K562 (cell line): ENCODE data around the gene SPTSSA. TPM values are rescaled to one million over a fixed set of nuclear protein-coding genes. Genes with fewer than 3 reads are reported as not detected.

Experiments used
- FOXA3 ChIP-seq, 2 experiments: fragments of 450-650 bp in 1 of 2; sonication (generic) in 1 of 2; formaldehyde crosslinking; IDR thresholded peaks in 1 of 2; conservative IDR thresholded peaks in 1 of 2; 2 replicates each; pipeline versions ENCODE4 v1.4.0 to v1.8.0; 2020 to 2022; ENCODE audit warnings: mild to moderate bottlenecking in 2 of 2, missing genetic modification reagents in 1 of 2
- GTF3C2 ChIP-seq: IDR thresholded peaks from 3 replicates; pipeline ENCODE4 v1.6.1; 2011; ENCODE audit warnings: borderline replicate concordance, mild to moderate bottlenecking, moderate library complexity; ENCODE audit not compliant: insufficient read length; ENCODE audit errors: extremely low read depth
- RUNX1 ChIP-seq: sonication (generic); IDR thresholded peaks from 2 replicates; pipeline ENCODE4 v1.6.1; 2016; ENCODE audit warnings: antibody characterized with exemption, low read depth
- STAG1 ChIP-seq: sonication (generic); formaldehyde crosslinking; IDR thresholded peaks from 2 replicates; pipeline ENCODE4 v1.5.0; 2020; ENCODE audit warnings: missing genetic modification reagents, borderline replicate concordance
- TRIM28 ChIP-seq: fragments of 450-650 bp; IDR thresholded peaks from 2 replicates; pipeline ENCODE4 v1.6.1; 2017
- polyA plus RNA-seq, 8 experiments: library from polyadenylated mRNA; depleted of rRNA in 4 of 8; stranded (reverse) in 5 of 8; unstranded in 3 of 8; fragments of >200 nt; fragmentation: Nextera tagmentation in 2 of 8; fragmentation: Illumina TruSeq in 1 of 8; extraction: Ambion mirVana in 2 of 8; extraction: Trizol in 1 of 8; gene quantifications; 2 replicates each; pipeline versions ENCODE4 v1.2.1 to v1.2.3, GENCODE V29; 2011 to 2014; ENCODE audit warnings: inconsistent platforms in 1 of 8, missing spikeins in 1 of 8
- total RNA-seq, 7 experiments: library from RNA; depleted of rRNA in 6 of 7; stranded (reverse); fragments of >200 nt in 6 of 7; fragmentation: Illumina TruSeq in 2 of 7; extraction: Trizol in 2 of 7; gene quantifications; 2 replicates each; pipeline versions ENCODE4 v1.2.1 to v1.2.3, GENCODE V29; 2011 to 2021; ENCODE audit warnings: low replicate concordance in 1 of 7
- TF ChIP-seq, protein P1 (sequence below), 2 experiments: fragments of 450-650 bp; IDR thresholded peaks; 2 replicates each; pipeline ENCODE4 v1.6.1; 2018; ENCODE audit warnings: mild to moderate bottlenecking in 2 of 2, low read depth in 1 of 2; ENCODE audit not compliant: partially characterized antibody in 2 of 2
- TF ChIP-seq, protein P2 (sequence below): fragments of 200-600 bp; sonication (generic); IDR thresholded peaks from one replicate; pipeline ENCODE4 v1.6.1; 2012; ENCODE audit warnings: mild to moderate bottlenecking, low read depth, low read length, inconsistent platforms

SPTSSA gene
- total and polyA plus RNA-seq, 9 of the 15 experiments (the other 6 are each of a cell fraction or from before 2014, with no cell fraction given): 6.8 to 35.7 (median 22.0) TPM

GRCh38 chr14:34425095-34425851, 36.8 kb downstream of the SPTSSA start (continued):
- TF ChIP-seq RUNX1 (no peak), GTF3C2 (no peak), FOXA3 (CRISPR knock-in tag; conservative IDR thresholded peaks at IDR 0.05 in 1 of 2, IDR thresholded peaks at IDR 0.05 in 1 of 2) (no peak), TRIM28 (no peak), STAG1 (CRISPR knock-in tag) (no peak)
- TF ChIP-seq, protein P1, sequence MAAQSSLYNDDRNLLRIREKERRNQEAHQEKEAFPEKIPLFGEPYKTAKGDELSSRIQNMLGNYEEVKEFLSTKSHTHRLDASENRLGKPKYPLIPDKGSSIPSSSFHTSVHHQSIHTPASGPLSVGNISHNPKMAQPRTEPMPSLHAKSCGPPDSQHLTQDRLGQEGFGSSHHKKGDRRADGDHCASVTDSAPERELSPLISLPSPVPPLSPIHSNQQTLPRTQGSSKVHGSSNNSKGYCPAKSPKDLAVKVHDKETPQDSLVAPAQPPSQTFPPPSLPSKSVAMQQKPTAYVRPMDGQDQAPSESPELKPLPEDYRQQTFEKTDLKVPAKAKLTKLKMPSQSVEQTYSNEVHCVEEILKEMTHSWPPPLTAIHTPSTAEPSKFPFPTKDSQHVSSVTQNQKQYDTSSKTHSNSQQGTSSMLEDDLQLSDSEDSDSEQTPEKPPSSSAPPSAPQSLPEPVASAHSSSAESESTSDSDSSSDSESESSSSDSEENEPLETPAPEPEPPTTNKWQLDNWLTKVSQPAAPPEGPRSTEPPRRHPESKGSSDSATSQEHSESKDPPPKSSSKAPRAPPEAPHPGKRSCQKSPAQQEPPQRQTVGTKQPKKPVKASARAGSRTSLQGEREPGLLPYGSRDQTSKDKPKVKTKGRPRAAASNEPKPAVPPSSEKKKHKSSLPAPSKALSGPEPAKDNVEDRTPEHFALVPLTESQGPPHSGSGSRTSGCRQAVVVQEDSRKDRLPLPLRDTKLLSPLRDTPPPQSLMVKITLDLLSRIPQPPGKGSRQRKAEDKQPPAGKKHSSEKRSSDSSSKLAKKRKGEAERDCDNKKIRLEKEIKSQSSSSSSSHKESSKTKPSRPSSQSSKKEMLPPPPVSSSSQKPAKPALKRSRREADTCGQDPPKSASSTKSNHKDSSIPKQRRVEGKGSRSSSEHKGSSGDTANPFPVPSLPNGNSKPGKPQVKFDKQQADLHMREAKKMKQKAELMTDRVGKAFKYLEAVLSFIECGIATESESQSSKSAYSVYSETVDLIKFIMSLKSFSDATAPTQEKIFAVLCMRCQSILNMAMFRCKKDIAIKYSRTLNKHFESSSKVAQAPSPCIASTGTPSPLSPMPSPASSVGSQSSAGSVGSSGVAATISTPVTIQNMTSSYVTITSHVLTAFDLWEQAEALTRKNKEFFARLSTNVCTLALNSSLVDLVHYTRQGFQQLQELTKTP (IDR thresholded peaks at IDR 0.05; ENCODE audit: low read depth in 1 of 2, partially characterized antibody in 2 of 2): peak in 1 of 2 experiments; percentile 46
- TF ChIP-seq, protein P2, sequence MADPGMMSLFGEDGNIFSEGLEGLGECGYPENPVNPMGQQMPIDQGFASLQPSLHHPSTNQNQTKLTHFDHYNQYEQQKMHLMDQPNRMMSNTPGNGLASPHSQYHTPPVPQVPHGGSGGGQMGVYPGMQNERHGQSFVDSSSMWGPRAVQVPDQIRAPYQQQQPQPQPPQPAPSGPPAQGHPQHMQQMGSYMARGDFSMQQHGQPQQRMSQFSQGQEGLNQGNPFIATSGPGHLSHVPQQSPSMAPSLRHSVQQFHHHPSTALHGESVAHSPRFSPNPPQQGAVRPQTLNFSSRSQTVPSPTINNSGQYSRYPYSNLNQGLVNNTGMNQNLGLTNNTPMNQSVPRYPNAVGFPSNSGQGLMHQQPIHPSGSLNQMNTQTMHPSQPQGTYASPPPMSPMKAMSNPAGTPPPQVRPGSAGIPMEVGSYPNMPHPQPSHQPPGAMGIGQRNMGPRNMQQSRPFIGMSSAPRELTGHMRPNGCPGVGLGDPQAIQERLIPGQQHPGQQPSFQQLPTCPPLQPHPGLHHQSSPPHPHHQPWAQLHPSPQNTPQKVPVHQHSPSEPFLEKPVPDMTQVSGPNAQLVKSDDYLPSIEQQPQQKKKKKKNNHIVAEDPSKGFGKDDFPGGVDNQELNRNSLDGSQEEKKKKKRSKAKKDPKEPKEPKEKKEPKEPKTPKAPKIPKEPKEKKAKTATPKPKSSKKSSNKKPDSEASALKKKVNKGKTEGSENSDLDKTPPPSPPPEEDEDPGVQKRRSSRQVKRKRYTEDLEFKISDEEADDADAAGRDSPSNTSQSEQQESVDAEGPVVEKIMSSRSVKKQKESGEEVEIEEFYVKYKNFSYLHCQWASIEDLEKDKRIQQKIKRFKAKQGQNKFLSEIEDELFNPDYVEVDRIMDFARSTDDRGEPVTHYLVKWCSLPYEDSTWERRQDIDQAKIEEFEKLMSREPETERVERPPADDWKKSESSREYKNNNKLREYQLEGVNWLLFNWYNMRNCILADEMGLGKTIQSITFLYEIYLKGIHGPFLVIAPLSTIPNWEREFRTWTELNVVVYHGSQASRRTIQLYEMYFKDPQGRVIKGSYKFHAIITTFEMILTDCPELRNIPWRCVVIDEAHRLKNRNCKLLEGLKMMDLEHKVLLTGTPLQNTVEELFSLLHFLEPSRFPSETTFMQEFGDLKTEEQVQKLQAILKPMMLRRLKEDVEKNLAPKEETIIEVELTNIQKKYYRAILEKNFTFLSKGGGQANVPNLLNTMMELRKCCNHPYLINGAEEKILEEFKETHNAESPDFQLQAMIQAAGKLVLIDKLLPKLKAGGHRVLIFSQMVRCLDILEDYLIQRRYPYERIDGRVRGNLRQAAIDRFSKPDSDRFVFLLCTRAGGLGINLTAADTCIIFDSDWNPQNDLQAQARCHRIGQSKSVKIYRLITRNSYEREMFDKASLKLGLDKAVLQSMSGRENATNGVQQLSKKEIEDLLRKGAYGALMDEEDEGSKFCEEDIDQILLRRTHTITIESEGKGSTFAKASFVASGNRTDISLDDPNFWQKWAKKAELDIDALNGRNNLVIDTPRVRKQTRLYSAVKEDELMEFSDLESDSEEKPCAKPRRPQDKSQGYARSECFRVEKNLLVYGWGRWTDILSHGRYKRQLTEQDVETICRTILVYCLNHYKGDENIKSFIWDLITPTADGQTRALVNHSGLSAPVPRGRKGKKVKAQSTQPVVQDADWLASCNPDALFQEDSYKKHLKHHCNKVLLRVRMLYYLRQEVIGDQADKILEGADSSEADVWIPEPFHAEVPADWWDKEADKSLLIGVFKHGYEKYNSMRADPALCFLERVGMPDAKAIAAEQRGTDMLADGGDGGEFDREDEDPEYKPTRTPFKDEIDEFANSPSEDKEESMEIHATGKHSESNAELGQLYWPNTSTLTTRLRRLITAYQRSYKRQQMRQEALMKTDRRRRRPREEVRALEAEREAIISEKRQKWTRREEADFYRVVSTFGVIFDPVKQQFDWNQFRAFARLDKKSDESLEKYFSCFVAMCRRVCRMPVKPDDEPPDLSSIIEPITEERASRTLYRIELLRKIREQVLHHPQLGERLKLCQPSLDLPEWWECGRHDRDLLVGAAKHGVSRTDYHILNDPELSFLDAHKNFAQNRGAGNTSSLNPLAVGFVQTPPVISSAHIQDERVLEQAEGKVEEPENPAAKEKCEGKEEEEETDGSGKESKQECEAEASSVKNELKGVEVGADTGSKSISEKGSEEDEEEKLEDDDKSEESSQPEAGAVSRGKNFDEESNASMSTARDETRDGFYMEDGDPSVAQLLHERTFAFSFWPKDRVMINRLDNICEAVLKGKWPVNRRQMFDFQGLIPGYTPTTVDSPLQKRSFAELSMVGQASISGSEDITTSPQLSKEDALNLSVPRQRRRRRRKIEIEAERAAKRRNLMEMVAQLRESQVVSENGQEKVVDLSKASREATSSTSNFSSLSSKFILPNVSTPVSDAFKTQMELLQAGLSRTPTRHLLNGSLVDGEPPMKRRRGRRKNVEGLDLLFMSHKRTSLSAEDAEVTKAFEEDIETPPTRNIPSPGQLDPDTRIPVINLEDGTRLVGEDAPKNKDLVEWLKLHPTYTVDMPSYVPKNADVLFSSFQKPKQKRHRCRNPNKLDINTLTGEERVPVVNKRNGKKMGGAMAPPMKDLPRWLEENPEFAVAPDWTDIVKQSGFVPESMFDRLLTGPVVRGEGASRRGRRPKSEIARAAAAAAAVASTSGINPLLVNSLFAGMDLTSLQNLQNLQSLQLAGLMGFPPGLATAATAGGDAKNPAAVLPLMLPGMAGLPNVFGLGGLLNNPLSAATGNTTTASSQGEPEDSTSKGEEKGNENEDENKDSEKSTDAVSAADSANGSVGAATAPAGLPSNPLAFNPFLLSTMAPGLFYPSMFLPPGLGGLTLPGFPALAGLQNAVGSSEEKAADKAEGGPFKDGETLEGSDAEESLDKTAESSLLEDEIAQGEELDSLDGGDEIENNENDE: no peak
